Thoracic aorta (tissue), 2 donors: ENCODE measurements around the gene KRT79. TPM values are rescaled to one million over a fixed set of nuclear protein-coding genes. Genes with fewer than 3 reads are reported as not detected.

ENCODE experiments used
- ATAC-seq: fragments of 150-250 bp; one replicate; pipeline ENCODE4 v1.8.0; 2017; ENCODE audit warnings: low read depth; ENCODE audit not compliant: insufficient number of reproducible peaks, low FRiP score
- DNase-seq: peaks from one replicate; pipeline ENCODE4 v3.0.0-alpha.2; 2020; ENCODE audit warnings: low spot score
- H3K27ac ChIP-seq, 2 donors: fragments of 200-600 bp; sonication (generic); 1 replicate in 1 of 2; 2 replicates in 1 of 2; pipeline ENCODE4 v1.5.1; 2016; ENCODE audit warnings: mild to moderate bottlenecking in 2 of 2, moderate library complexity in 2 of 2
- H3K27me3 ChIP-seq: fragments of 200-600 bp; sonication (generic); replicated peaks from 2 replicates; pipeline ENCODE4 v1.6.0; 2016; ENCODE audit warnings: mild to moderate bottlenecking; ENCODE audit not compliant: insufficient read depth
- H3K36me3 ChIP-seq: fragments of 200-600 bp; sonication (generic); one replicate; pipeline ENCODE4 v1.5.1; 2016
- H3K4me1 ChIP-seq, 2 donors: fragments of 200-600 bp; sonication (generic); 1 replicate in 1 of 2; 2 replicates in 1 of 2; pipeline versions ENCODE4 v1.5.1 to v1.6.0; 2016; ENCODE audit warnings: low read depth in 2 of 2, mild to moderate bottlenecking in 1 of 2; ENCODE audit not compliant: control insufficient read depth in 1 of 2
- H3K4me3 ChIP-seq: fragments of 200-600 bp; sonication (generic); 2 replicates; pipeline ENCODE4 v1.5.1; 2016; ENCODE audit warnings: mild to moderate bottlenecking
- H3K9me3 ChIP-seq: fragments of 200-600 bp; sonication (generic); 2 replicates; pipeline ENCODE4 v1.5.1; 2016
- CTCF ChIP-seq: fragments of 200-600 bp; sonication (generic); IDR thresholded peaks from one replicate; pipeline ENCODE4 v1.5.1; 2019; ENCODE audit warnings: antibody characterized with exemption
- total RNA-seq, 2 donors: library from RNA; depleted of rRNA; stranded (reverse); fragments of >200 nt; gene quantifications; one replicate each; pipeline versions ENCODE4 v1.1.0 to v1.2.3, GENCODE V29; 2016

Gene KRT79
- total RNA-seq, 2 donors from 2014 or later, result not detected

- H3K27me3 ChIP-seq, result no peaks in the 10 kb centered on the region
- no peak overlapping the region for H3K4me3 ChIP-seq
- ATAC-seq (no peak), DNase-seq (no peak)
- TF ChIP-seq CTCF, result no peak
- H3K27ac ChIP-seq, result no peak overlapping the region
- H3K36me3 ChIP-seq, result no peaks in the 10 kb centered on the region
- no peaks in the 10 kb centered on the region for H3K4me1 ChIP-seq
- H3K9me3 ChIP-seq, result no peaks in the 10 kb centered on the region
Observed at GRCh38 chr12:52831251-52831650, 2.9 kb downstream of the KRT79 start.

GRCh38 chr12:52829986-52830770 lies 3.9 kb downstream of the KRT79 start:
- no peak overlapping the region for H3K27ac ChIP-seq
- H3K4me3 ChIP-seq, result no peak overlapping the region
- no peaks in the 10 kb centered on the region for H3K36me3 ChIP-seq
- H3K27me3 ChIP-seq, result no peaks in the 10 kb centered on the region
- ATAC-seq (no peak), DNase-seq (no peak)
- no peaks in the 10 kb centered on the region for H3K9me3 ChIP-seq
- no peak for TF ChIP-seq CTCF
- no peaks in the 10 kb centered on the region for H3K4me1 ChIP-seq

DNA sequence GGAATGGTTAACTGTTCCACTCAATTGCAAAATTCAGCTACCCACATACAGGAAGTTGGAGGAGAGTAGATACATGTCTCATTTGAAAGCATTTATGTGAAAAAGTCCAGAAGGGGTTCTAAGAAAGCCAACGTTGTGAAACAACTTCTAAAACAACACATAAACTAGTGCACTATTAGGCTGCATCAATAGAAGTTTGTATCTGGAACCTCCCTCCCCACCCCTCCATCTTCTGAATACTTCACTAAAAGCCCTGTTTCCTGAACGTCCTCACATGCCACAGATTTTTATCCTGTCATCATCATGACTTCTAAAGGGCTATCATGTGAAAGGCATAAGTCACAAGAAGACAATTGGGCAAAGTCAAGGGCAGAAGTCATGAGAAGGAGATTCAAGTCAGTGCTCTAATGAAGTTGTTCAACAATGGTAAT lies 5.5 kb downstream of the KRT79 start:
- Histone ChIP-seq H3K36me3 (no peaks in the 10 kb centered on the region), H3K4me3 (no peak overlapping the region), H3K9me3 (no peaks in the 10 kb centered on the region), H3K27ac (no peak overlapping the region), H3K4me1 (no peaks in the 10 kb centered on the region), H3K27me3 (no peaks in the 10 kb centered on the region)
- no peak for TF ChIP-seq CTCF
- DNase-seq, result no peak
- no peak for ATAC-seq

DNA sequence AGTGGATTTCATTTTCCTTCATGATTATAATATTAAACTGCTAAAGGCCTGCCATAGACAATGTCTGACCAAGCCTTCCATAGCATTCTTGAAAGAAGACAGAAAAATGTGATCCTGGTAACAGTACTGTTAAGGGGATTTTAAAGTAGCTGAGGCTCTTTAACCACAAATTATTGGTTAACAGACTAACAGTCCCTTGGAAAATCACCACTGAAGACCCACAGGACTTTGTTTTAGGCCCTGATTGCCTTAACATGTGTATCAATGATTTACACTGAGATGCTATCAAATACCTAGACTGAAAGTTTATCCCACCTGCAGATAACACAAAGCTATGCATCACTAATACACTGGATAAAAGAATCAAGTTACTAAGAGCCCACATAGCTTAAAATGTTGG lies 6.0 kb downstream of the KRT79 start:
- no peak for ATAC-seq
- no peak overlapping the region for H3K27ac ChIP-seq
- no peak for DNase-seq
- H3K36me3 ChIP-seq, result no peaks in the 10 kb centered on the region
- H3K4me3 ChIP-seq, result no peak overlapping the region
- H3K9me3 ChIP-seq, result no peaks in the 10 kb centered on the region
- no peaks in the 10 kb centered on the region for H3K4me1 ChIP-seq
- TF ChIP-seq CTCF, result no peak
- H3K27me3 ChIP-seq, result no peaks in the 10 kb centered on the region

DNA sequence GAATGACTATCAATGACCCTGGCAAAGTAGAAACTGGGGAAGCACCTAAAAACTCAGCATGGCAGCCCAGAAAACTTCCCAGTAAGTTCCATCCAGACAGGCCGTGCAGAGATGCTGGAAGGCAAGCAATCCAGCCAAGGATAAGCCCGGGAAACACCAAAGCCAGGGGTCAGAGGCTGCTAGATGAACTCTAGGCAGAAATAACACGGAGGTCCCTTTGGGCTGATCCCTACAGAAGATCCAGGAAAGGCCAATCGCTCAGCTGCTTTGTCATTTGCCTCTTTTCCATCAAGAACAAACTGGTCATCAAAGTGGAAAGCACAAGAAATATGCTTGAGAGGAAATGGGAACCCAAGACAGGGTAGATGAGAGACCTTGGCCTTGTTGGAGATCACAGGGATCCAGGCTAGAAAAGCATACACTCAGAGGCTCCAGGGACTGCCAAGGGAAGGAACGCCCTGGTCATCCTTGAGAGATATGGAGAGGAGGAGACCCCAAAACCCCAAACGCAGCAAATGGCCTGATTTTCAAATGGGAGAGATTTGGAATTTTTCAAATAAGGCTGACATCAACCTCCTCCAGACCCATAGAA lies 6.5 kb downstream of the KRT79 start:
- peaks cover 0 to under 1% of the 10 kb centered on the region in 2 donors for H3K4me1 ChIP-seq
- no peaks in the 10 kb centered on the region for H3K9me3 ChIP-seq
- no peak overlapping the region for H3K27ac ChIP-seq
- ATAC-seq, result no peak
- no peak overlapping the region for H3K4me3 ChIP-seq
- H3K27me3 ChIP-seq, result no peaks in the 10 kb centered on the region
- H3K36me3 ChIP-seq, result no peaks in the 10 kb centered on the region
- TF ChIP-seq CTCF, result no peak
- DNase-seq, result no peak
